GM18511 (cell line): ENCODE results near the gene ABCC6.
"Not testable (repeated sequence)": the region's sequence is repeated elsewhere in the genome, so short reads cannot be mapped to it uniquely, and the experiment has no call there.

Experiments used
- ATAC-seq: cut with Tn5 transposase; IDR thresholded peaks from one replicate; pipeline ENCODE4 v1.9.1; 2021; ENCODE audit warnings: mild to moderate bottlenecking, moderate library complexity; ENCODE audit not compliant: unreplicated experiment

Gene ABCC6

GRCh38 chr16:16162591-16162990, 60.7 kb downstream of the ABCC6 start:
- no peak for ATAC-seq

DNA sequence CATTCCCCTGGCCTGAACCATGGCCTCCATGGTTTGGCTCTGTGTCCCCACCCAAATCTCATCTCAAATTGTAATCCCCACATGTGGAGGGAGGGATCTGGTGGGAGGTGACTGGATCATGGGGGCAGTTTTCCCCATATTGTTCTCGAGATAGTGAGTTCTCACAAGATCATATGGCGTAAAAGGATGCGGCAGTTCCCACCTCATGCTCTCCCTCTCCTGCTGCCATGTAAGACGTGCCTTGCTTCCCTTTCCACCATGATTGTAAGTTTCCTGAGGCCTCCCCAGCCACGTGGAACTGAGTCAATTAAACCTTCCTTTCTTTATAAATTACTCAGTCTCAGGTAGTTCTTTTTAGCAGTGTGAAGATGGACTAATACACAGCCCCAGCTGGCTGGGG, 61.5 kb downstream of the ABCC6 start:
- ATAC-seq, result not testable (repeated sequence)

DNA sequence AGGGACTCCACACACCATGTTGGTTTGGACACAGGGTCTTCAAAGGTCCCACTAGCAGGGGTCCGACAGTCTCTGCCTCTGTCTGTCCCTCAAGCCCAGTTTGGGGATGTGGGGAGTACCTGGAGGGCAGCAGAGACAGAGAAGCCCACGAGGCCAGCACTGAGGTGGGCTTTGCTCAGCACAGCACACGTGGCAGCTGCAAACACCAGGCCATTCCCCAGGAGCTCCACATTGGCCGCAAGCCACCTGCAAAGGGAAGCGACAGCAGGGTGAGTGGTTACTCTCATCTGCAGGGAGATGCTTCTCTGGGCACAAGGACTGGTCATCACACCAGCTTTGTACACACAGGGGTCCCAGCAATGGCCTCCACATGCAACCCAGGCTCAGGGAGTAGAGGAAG, 62.0 kb downstream of the ABCC6 start:
- no peak for ATAC-seq

DNA sequence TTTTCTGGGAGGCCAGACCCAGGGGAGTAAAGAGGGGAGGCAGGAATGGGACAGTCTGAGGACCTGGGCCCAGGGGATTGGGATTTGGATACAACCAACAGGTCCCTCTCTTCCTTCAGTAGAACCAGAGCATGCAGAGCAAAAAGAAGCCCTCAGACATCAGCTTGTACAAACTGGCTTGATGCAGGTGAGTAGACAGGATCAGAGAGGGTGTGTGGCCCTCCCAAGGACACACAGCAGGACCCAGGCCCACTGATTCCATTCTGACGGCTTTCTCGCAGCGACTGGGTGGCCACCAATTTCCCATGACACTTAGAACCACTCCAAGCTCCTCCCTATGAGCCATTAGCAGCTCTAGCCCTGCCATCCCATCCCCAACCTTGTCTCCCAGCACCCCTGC, 63.6 kb downstream of the ABCC6 start:
- ATAC-seq, result no peak

DNA sequence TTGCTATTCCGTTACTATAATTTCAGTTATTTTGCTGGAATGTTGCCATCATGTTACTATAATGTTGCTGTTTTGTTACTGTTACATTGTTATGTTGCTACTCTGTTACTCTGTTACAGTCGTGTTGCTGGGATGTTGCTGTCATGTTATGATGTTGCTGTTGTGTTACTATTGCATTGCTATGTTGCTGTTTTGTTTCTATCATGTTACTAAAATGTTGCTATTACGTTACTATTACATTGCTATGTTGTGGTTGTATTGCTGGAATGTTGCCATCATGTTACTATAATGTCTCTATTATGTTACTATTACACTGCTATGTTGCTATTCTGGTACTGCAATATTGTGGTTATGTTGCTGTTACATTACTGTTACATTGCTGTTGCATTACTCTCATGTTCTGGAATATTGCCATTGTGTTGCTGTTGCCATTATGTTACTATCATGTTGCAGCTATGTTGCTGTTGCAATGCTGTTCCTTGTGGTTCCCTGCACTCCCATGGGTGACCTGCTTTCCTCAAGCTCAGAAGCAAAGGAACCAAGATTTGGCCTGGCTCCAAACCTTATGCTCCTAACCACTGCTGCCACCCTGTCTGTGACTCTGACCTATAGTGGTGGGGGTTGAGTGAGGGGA, 64.4 kb downstream of the ABCC6 start:
- no peak for ATAC-seq

DNA sequence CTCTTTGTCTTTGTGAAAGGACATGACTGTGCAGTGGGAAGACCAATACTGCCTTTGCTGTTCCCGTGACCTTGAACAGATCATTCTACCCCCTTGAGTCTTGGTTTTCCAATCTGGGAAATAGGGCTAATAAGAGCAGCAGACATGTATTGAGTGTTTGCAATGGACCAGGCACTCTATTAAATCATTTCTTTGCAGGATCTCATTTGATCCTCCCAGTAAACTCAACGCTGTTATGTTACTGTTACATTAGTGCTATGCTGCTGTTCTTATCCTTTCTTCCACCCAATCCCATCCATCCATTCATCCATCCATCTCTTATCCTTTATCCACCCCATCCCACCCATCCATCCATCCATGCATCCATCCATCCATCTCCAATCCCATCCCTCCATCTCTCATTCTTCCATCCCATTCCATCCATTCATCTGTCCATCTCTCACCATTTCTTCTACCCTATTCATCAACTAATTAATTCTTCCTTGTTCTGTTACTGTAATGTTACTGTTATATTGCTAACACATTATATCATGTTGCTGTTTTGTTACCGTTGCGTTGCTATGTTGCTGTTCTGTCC, 65.1 kb downstream of the ABCC6 start:
- ATAC-seq, result no peak

- ATAC-seq, result no peak
Observed at GRCh38 chr16:16157166-16157565, 66.1 kb downstream of the ABCC6 start.

DNA sequence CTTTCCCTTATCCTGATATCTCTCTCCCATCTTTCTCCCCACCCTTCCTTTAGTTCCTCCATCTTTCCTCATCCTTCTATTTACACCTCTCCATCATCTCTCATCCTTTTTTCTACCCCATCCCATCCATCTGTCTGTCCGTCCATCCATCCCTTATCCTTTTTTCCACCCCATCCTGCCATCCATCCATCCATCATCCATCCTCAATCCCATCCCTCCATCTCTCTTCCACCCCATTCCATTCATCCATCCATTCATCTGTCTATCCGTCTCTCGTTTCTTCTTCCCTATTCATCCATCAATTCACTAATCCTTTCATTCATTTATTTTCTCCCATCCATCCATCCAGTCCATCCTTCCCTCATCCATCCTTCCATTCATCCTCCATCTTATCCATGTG, 68.1 kb downstream of the ABCC6 start:
- no peak for ATAC-seq

DNA sequence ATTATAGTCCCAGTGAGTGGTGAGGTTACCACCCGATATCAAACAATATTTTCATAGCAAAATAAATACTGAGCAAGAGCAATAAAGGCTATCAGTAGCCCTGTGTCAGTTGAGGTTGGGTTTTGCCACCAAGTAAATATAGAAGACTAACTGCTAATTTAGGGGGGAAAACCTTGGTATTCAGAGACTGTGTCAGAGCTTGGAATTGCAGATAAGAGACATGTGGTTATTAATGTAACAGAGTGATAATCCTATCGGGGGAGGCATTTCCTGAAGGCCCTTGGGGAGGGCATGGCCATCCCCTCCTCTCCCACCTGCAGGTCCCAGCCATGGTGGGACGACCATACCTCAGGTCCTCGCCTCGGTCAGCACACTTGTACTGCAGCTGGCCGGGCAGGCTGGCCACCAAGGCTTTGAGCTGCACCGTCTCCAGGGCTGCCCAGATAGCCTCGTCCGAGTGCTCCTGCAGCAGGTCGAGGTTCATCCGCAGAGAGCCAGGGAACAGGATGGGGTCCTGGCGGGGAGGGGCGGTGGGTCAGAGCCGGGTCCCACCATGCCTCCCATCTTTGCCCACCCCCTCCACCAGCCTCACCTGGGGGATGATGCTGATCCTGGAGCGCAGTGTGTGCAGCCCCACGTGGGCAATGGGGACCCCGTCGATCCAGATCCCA, 68.9 kb downstream of the ABCC6 start:
- no peak for ATAC-seq

- not testable (repeated sequence) for ATAC-seq
Observed at GRCh38 chr16:16153000-16153399, 70.3 kb downstream of the ABCC6 start.

DNA sequence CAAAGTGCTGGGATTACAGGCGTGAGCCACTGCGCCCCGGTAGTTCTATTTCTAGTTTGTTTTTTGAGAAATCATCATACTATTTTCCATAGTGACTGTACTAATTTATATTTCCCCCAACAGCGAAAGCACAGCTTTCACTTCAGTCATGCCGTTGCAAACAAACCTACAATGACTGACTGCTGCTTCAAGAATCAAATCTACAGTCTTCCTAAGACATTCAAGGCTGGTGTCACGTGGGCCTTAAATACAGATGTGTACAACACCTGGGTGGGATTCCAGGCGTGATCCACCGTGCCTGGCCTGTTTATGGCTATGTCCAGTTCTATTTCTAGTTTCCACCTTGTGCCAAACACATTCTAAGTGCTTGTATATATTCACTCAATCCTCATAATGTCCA, 72.0 kb downstream of the ABCC6 start:
- no peak for ATAC-seq

DNA sequence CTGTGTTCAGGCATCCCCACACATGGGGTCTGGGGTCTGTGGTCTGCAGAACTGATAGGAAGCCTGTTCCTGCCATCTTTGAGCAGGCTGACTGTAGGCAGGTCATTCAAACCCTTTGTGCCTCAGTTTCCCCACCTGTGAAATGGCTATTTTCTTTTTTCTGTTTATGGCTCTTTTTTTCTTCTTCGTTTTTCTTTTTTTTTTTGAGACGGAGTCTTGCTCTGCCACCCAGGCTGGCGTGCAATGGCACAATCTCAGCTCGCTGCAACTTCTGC, 72.5 kb downstream of the ABCC6 start:
- no peak for ATAC-seq

DNA sequence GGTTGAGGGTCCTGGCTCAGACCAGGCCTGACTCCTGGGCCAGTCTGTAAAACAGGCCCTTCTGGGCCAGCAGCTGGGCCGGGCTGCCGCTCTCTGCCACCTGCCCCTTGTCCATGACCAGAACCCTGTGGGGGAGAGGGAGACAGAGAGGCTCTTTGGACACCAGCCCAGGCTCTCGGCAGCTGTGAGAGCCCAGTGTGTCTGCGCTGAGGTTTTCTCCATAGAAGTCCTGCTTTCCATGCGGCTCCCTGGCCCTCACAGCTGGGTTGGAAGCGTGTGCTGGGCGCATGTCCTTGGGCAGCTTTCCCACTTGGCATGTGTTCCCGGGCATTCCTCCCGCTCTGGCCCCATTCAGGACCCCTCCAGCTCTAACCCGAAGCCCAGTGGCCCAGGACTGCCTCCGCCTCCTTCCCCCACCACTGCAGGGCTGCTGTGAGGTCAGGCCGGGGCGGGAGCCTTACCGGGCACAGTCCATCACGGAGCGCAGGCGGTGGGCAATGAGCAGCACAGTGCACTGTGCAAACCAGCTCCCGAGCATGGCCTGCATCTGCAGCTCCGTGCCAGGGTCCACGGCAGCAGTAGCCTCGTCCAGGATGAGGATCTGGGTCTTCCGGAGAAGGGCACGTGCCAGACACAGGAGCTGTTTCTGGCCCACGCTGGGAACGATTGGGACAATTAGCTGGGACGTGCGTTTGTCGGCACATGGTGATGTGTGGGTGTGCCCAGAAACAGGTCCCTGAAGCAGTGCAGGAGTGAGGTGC, 73.0 kb downstream of the ABCC6 start:
- ATAC-seq, result no peak

GRCh38 chr16:16149710-16150116, 73.6 kb downstream of the ABCC6 start:
- no peak for ATAC-seq

DNA sequence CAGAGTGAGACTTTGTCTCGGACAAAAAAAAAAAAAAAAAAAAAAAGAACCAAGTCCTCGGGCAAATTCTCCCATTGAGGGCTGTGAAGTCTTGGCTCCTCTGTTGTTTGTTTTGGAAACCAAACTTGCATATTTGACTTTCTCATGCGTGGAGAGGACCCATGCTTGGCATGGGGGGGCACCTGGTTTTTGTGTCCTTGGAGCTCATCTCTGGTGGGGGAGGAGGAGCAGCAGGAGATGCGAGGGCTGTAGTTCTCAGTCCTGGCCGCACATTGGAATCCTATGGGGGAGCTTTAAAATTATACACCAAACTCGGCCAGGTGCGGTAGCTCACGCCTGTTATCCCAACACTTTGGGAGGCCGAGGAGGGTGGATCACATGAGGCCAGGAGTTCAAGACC, 74.5 kb downstream of the ABCC6 start:
- no peak for ATAC-seq

DNA sequence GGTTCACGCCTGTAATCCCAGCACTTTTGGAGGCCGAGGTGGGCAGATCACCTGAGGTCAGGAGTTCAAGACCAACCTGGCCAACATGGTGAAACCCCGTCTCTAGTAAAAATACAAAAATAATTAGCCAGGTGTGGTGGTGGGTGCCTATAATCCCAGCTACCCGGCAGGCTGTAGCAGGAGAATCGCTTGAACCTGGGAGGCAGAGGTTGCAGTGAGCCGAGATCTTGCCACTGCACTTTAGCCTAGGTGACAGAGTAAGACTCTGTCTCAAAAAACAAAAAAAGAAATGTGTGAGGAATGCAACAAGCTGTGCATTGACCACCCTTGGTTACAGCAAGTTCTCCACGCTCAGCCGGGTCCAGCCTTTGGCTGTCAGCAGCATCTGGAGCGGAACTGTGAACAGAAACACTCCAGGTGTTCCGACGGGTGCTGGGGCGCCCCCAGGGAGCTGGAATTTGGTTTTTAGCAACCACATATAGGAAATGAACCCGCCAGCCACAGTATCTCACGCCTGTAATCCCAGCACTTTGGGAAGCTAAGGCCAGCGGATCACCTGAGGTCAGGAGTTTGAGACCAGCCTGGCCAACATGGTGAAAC, 75.2 kb downstream of the ABCC6 start:
- not testable (repeated sequence) for ATAC-seq

DNA sequence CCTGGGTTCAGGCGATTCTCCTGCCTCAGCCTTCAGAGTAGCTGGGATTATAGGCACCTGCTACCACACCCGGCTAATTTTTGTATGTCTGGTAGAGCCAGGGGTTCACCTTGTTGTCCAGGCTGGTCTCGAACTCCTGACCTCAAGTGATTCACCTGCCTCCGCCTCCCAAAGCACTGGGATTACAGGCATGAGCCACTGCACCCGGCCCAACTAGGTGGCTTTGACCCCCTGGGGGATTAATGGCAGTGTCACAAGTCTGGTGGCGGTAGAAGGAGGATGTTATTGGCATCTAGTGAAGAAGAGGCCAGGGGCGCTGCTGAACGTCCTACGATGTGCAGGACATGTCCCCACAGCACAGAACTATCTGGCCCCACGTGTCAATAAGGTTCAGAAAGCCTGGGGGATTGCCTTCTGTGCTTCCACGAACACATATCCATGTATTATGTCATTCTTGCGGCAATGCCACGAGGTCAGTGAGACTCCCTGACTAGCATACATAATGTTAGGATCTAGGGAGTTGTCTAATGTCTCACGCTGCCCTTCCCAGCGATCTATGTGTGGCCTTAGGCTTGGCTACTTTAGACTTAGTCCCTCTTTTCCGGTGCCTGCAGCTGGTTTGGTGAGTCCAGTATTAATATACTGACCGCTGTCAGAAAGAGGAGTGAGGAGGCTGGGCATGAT, 75.8 kb downstream of the ABCC6 start:
- ATAC-seq, result no peak

DNA sequence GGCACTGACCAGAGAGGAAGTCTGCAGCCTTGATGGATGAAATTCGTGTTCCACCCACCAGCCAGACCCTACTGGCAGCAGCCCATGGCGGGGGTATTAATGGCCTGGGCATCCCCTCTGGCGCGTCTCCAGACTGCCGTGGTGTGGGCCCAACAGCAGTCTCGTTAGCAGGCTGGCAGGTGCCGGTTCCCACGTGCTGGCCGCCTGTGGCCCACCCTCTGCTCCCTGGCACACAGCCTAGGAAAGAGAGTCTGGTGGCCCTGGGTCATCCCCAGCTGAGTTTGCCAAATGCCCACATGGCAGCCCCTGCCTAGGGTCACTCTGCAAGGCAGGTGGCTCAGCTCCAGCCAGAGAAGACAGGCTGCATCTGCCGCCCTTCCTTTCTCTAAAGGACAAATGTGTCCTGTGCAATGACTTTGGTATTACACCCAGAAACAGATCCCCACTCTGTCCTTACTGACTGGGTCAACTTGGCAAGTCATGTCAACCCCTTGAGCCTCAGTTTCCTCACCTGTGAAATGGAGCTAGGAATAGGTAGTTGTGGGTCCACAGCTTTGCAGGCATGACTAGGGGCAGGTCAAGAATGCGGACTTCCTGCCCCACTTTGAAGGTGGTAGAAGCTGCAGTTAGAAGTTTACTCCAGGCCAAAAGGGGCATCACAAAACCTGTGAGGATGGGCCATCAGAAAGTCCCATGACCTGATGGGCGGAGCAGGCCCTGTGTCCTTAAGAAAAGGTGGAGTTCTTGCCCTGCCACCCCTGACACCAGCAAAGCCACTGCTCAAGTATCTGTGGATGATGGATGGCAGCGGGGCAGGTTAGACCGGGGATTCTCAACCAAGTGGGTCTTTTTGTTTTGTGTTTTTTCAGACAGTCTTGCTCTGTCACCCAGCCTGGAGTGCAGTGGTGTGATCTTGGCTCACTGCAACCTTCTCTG, 76.6 kb downstream of the ABCC6 start:
- ATAC-seq, result no peak

- no peak for ATAC-seq
Observed at GRCh38 chr16:16145286-16145685, 78.0 kb downstream of the ABCC6 start.

- ATAC-seq, result no peak
Observed at GRCh38 chr16:16144416-16144815, 78.9 kb downstream of the ABCC6 start.
